Hepatocyte (in vitro differentiated cells): ENCODE results near the gene RARRES2.

Experiments used
- EZH2phosphoT487 ChIP-seq: fragments of 200-600 bp; sonication (generic); IDR thresholded peaks from one replicate; pipeline ENCODE4 v1.6.1; 2018; ENCODE audit warnings: antibody characterized with exemption, mild to moderate bottlenecking, low read depth, moderate library complexity; ENCODE audit not compliant: unreplicated experiment, severe bottlenecking
- TF ChIP-seq, protein P1 (sequence below): fragments of 200-600 bp; sonication (generic); IDR thresholded peaks from 2 replicates; pipeline ENCODE4 v1.5.1; 2016; ENCODE audit warnings: antibody characterized with exemption, mild to moderate bottlenecking; ENCODE audit not compliant: poor library complexity

DNA sequence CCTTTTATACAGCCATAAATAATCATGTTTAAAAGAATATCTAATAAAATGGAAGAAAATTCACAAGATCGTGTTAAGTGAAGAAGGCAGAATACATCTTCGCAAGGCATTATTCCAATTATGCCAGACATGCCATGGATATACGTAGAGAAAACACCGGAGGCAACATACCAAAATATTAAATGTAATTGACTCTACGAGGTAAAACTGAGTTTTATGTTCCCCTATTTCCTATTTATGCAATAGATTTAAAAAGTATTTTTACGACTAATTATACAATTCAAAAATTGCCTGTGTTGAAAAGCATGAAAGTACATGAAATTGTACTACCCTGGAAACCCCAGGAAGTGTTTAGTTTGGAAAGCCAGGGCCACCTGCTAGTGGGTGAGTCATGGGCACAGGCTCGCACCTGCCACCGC is 26.3 kb upstream of the RARRES2 start:
- TF ChIP-seq, protein P1, sequence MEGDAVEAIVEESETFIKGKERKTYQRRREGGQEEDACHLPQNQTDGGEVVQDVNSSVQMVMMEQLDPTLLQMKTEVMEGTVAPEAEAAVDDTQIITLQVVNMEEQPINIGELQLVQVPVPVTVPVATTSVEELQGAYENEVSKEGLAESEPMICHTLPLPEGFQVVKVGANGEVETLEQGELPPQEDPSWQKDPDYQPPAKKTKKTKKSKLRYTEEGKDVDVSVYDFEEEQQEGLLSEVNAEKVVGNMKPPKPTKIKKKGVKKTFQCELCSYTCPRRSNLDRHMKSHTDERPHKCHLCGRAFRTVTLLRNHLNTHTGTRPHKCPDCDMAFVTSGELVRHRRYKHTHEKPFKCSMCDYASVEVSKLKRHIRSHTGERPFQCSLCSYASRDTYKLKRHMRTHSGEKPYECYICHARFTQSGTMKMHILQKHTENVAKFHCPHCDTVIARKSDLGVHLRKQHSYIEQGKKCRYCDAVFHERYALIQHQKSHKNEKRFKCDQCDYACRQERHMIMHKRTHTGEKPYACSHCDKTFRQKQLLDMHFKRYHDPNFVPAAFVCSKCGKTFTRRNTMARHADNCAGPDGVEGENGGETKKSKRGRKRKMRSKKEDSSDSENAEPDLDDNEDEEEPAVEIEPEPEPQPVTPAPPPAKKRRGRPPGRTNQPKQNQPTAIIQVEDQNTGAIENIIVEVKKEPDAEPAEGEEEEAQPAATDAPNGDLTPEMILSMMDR: no peak
- no peak for TF ChIP-seq EZH2phosphoT487
